ENCODE results near the gene NAPB. TPM values are rescaled to one million over a fixed set of nuclear protein-coding genes. Genes with fewer than 3 reads are reported as not detected.

NAPB gene
- total RNA-seq, 2 donors from 2014 or later = 9.9 to 12.7 TPM

DNA sequence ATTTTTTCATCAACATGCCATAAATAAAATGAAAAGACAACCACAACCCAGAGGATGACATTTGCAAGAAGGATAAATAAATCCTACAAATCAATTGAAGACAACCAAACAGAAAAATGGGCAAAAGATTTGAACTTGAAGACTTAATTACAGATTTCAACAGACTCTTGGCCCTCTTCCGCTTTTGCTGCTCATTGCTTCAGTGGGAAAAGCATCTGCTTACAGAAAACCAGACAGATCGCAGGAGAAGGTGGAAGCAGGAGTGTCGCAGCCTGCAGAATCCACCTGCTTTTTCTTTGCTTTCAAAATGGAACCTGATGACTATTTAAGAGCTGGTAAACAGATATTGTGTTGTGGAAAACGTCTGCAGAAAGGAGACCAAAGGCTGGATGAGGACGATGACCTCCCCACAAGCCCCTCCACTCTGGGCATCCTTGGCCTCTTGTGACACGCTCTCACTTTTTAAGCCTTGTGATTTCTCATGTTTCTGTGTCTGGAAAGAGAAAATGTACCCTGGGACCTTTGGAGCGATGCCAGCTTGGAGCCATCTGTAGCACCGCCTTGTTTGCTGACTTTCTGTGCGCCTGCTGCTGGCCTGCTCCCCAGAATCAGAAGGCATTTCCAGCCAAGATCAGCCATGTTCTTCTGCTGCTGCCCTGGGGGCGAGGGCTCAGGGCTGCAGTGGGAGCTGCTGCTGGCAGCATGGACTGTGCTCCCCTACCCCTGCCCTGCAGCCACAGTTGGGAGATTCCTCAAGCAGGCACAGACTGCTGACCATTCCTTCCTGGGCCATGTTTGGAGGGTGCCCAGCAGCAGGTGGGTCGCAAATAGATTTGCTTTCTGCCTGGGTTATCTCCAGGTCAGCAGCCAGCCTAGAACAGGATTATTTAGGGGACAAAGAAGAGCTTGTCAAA lies 14.6 kb upstream of the NAPB start:
- peak overlapping the region in 2 of 4 donors; percentile 43 to 64 for H3K27ac ChIP-seq
- H3K27me3 ChIP-seq = no peaks in the 10 kb centered on the region
- DNase-seq = peak; percentile 75 to 84 (median 78)
- no peaks in the 10 kb centered on the region for H3K9me3 ChIP-seq
- WGBS, 2 donors = 42 to 60% methylated on average over 10 to 11 of the region's 11 CpGs
- peak; percentile 74 for ATAC-seq
- TF ChIP-seq, protein P1, sequence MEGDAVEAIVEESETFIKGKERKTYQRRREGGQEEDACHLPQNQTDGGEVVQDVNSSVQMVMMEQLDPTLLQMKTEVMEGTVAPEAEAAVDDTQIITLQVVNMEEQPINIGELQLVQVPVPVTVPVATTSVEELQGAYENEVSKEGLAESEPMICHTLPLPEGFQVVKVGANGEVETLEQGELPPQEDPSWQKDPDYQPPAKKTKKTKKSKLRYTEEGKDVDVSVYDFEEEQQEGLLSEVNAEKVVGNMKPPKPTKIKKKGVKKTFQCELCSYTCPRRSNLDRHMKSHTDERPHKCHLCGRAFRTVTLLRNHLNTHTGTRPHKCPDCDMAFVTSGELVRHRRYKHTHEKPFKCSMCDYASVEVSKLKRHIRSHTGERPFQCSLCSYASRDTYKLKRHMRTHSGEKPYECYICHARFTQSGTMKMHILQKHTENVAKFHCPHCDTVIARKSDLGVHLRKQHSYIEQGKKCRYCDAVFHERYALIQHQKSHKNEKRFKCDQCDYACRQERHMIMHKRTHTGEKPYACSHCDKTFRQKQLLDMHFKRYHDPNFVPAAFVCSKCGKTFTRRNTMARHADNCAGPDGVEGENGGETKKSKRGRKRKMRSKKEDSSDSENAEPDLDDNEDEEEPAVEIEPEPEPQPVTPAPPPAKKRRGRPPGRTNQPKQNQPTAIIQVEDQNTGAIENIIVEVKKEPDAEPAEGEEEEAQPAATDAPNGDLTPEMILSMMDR (IDR thresholded peaks at IDR 0.05) = no peak
- TF ChIP-seq POLR2A (IDR thresholded peaks at IDR 0.05) = no peak
- no peaks in the 10 kb centered on the region for H3K36me3 ChIP-seq (replicated peaks in 1 of 2; ENCODE audit: insufficient read depth in 1 of 2, low read depth in 2 of 2)
- intact Hi-C loops (cut with DNase I) = no loop called here
- H3K4me1 ChIP-seq = peaks cover 13% of the 10 kb centered on the region
- no peak overlapping the region for H3K4me3 ChIP-seq

DNA sequence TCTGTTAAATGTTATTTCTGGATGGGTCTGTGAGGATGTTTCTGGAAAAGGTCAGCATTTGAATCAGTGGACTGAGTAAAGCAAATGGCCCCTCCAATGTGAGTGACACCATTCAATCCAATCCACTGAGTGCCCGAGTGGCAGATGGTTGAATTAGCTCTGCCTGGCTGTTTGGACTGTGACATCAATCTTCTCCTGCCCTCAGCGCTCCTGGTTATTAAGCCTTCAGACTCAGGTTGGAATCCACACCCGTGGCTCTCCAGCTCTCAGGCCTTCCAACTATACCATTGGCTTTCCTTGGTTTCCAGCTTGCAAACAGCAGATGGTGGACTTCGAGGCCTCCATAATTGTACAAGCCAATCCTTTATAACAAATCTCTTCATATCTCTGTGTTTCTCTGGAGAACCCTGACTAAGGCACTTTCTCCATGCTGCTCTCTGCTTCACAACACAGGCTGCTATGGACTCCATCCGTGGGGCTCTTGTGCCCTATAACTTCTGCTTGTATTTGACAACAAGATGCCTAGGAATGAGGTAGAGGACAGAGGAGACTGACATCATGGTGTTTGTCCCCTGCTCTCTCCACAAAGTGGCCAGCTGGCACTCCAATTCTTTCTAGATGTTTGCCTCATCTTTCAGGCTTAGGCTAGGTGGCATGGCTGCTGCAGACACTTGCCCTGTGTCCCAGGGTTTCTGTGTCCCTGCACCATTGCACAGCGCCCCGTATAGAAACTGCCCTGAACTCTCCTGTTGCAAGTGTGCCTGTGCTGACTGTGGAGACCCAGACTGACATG lies 13.4 kb upstream of the NAPB start:
- Histone ChIP-seq H3K9me3 (no peaks in the 10 kb centered on the region), H3K27ac (no peak overlapping the region), H3K36me3 (replicated peaks in 1 of 2; ENCODE audit: insufficient read depth in 1 of 2, low read depth in 2 of 2) (no peaks in the 10 kb centered on the region), H3K4me1 (peaks cover 13% of the 10 kb centered on the region), H3K4me3 (no peak overlapping the region), H3K27me3 (no peaks in the 10 kb centered on the region)
- TF ChIP-seq, protein P1 (IDR thresholded peaks at IDR 0.05) = no peak
- TF ChIP-seq POLR2A (IDR thresholded peaks at IDR 0.05) = no peak
- intact Hi-C loops (cut with DNase I) = no loop called here
- ATAC-seq (no peak), DNase-seq (no peak)
- WGBS, 2 donors = 82 to 83% methylated on average over 7 of the region's 7 CpGs

DNA sequence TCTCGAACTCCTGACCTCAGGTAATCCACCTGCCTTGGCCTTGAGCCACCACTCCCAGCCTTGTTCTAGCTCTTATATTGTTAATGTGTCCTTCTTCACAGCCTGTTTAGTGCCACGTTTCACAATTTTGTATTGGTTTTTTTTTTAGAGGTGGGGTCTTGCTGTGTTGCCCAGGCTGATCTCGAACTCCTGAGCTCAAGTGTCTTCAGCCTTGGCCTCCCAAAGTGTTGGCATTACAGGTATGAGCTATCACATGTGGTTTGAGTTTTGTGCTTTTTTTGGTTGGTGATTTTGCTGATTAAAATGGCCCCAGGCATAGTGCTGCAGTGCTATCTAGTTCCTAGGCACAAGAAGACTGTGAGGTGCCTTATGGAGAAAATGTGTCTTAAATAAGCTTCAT lies 12.3 kb upstream of the NAPB start:
- intact Hi-C loops (cut with DNase I) = no loop called here
- WGBS, 2 donors = 71 to 80% methylated on average over 3 of the region's 3 CpGs
- H3K4me3 ChIP-seq = no peak overlapping the region
- no peak for TF ChIP-seq POLR2A (IDR thresholded peaks at IDR 0.05)
- TF ChIP-seq, protein P1 (IDR thresholded peaks at IDR 0.05) = no peak
- no peak overlapping the region for H3K27ac ChIP-seq
- DNase-seq = no peak
- no peaks in the 10 kb centered on the region for H3K36me3 ChIP-seq (replicated peaks in 1 of 2; ENCODE audit: insufficient read depth in 1 of 2, low read depth in 2 of 2)
- H3K9me3 ChIP-seq = no peaks in the 10 kb centered on the region
- H3K27me3 ChIP-seq = no peaks in the 10 kb centered on the region
- no peak for ATAC-seq
- H3K4me1 ChIP-seq = peaks cover 13% of the 10 kb centered on the region

DNA sequence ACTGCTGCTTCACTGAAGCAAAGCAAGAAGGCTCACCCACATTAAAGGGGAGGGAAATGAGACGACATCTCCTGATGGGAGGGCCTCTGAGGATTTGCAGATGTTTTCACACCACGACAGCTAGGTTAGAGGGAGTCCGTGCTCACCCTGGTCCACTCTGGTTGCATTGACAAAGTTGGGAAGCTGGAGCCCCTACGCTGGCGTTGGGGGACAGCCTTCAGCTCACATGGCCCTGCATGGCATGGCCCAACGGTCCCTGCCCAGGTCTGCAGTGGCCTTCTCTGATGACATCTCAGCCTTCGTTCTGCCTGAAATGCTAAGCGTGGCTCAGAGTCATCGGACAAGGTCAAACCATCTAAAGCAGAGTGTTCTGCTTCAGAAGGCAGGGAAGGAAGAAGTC lies 3.8 kb upstream of the NAPB start:
- DNase-seq = no peak
- TF ChIP-seq, protein P1 (IDR thresholded peaks at IDR 0.05) = no peak
- TF ChIP-seq POLR2A (IDR thresholded peaks at IDR 0.05) = no peak

More for the DNA sequence above, 3.8 kb upstream of the NAPB start:
- 62 to 71% methylated on average over 4 to 9 of the region's 9 CpGs for WGBS, 2 donors
- ATAC-seq = no peak
- no peaks in the 10 kb centered on the region for H3K27me3 ChIP-seq
- H3K4me3 ChIP-seq = no peak overlapping the region
- H3K36me3 ChIP-seq (replicated peaks in 1 of 2; ENCODE audit: insufficient read depth in 1 of 2, low read depth in 2 of 2) = no peaks in the 10 kb centered on the region
- H3K27ac ChIP-seq = no peak overlapping the region
- intact Hi-C loops (cut with DNase I) = no loop called here
- no peaks in the 10 kb centered on the region for H3K9me3 ChIP-seq
- peaks cover 6% of the 10 kb centered on the region for H3K4me1 ChIP-seq
